Breast epithelium (tissue), 3 donors: Measurements from ENCODE around the gene GPSM3.

Experiments used
- POLR2A ChIP-seq: fragments of 450-650 bp; IDR thresholded peaks from one replicate; pipeline ENCODE4 v1.6.1; 2016; ENCODE audit warnings: antibody characterized with exemption, mild to moderate bottlenecking, moderate library complexity
- POLR2AphosphoS5 ChIP-seq, 3 donors: sonication (generic); formaldehyde crosslinking; IDR thresholded peaks; one replicate each; pipeline ENCODE4 v1.6.1; 2017; ENCODE audit warnings: antibody characterized with exemption in 3 of 3
- TF ChIP-seq, protein P1 (sequence below), 3 donors: fragments of 450-650 bp; IDR thresholded peaks; one replicate each; pipeline ENCODE4 v1.5.1; 2016 to 2017; ENCODE audit warnings: antibody characterized with exemption in 3 of 3, mild to moderate bottlenecking in 3 of 3, moderate library complexity in 3 of 3

GRCh38 chr6:32223258-32224235 is 31.1 kb upstream of the GPSM3 start, which contains the start of gene NOTCH4:
- TF ChIP-seq POLR2A (no peak), POLR2AphosphoS5 (IDR thresholded peaks at IDR 0.05) (no peak)
- TF ChIP-seq, protein P1, sequence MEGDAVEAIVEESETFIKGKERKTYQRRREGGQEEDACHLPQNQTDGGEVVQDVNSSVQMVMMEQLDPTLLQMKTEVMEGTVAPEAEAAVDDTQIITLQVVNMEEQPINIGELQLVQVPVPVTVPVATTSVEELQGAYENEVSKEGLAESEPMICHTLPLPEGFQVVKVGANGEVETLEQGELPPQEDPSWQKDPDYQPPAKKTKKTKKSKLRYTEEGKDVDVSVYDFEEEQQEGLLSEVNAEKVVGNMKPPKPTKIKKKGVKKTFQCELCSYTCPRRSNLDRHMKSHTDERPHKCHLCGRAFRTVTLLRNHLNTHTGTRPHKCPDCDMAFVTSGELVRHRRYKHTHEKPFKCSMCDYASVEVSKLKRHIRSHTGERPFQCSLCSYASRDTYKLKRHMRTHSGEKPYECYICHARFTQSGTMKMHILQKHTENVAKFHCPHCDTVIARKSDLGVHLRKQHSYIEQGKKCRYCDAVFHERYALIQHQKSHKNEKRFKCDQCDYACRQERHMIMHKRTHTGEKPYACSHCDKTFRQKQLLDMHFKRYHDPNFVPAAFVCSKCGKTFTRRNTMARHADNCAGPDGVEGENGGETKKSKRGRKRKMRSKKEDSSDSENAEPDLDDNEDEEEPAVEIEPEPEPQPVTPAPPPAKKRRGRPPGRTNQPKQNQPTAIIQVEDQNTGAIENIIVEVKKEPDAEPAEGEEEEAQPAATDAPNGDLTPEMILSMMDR (IDR thresholded peaks at IDR 0.05) = no peak
